ENCODE results near the gene SLC25A45. TPM values are rescaled to one million over a fixed set of nuclear protein-coding genes. Genes with fewer than 3 reads are reported as not detected.
A peak's percentile ranks its signal among the peaks of the same experiment; 100 is the strongest.

Gene SLC25A45
- total RNA-seq, 2 experiments from 2014 or later: 12.8 to 14.4 TPM

- TF ChIP-seq CTCF (IDR thresholded peaks at IDR 0.05): no peak
- CTCF ChIA-PET: interaction anchor here (1.1 to 15.1 kb wide), 7 partner anchors 14 to 85 kb away, joined by 3 to 448 read pairs (median 27); partner anchors contain the start of genes FRMD8, MALAT1 and SLC25A45
- peak overlapping the region; percentile 98 for H3K27ac Mint-ChIP-seq
- H3K36me3 Mint-ChIP-seq (ENCODE audit: low read depth): peaks cover 20% of the 10 kb centered on the region
- peaks cover 36% of the 10 kb centered on the region for H3K4me1 Mint-ChIP-seq (ENCODE audit: low read depth)
- H3K4me3 Mint-ChIP-seq: peak overlapping the region; percentile 89
- POLR2A ChIA-PET: interaction anchor here (0.7 to 21.0 kb wide), 15 partner anchors 7 to 159 kb away, joined by 3 to 4842 read pairs (median 6); partner anchors contain the start of genes FRMD8, LTBP3, MALAT1 and NEAT1
- ATAC-seq (peak; percentile 2), DNase-seq (peak; percentile 66)
- H3K9me3 Mint-ChIP-seq: no peaks in the 10 kb centered on the region
- intact Hi-C loops (cut with micrococcal nuclease): no loop called here
- peaks cover 5% of the 10 kb centered on the region for H3K27me3 Mint-ChIP-seq
These were observed 35.9 kb upstream of the SLC25A45 start for GRCh38 chr11:65418431-65418680.

- peaks cover 36% of the 10 kb centered on the region for H3K4me1 Mint-ChIP-seq (ENCODE audit: low read depth)
These were observed 35.4 kb upstream of the SLC25A45 start for GRCh38 chr11:65417702-65418430.

GRCh38 chr11:65416841-65417701, 34.6 kb upstream of the SLC25A45 start:
- DNase-seq: peak; percentile 71
- ChIA-PET CTCF (interaction anchor here (0.6 to 15.1 kb wide), 31 partner anchors 8 to 109 kb away, joined by 3 to 448 read pairs (median 6); partner anchors contain the start of genes CDC42EP2, FRMD8, MALAT1 and SCYL1), POLR2A (interaction anchor here (0.7 to 21.0 kb wide), 20 partner anchors 9 to 288 kb away, joined by 3 to 4842 read pairs (median 4); partner anchors contain the start of genes FAM89B, FRMD8, LTBP3 and MALAT1)
- no peak for ATAC-seq
- intact Hi-C loops (cut with micrococcal nuclease): loop anchor here (2.0 kb wide), 1 partner anchor 14 kb away; no protein-coding TSS in a partner anchor
- Mint-ChIP-seq H3K27ac (peak overlapping the region; percentile 98), H3K4me1 (ENCODE audit: low read depth) (peaks cover 36% of the 10 kb centered on the region), H3K9me3 (no peaks in the 10 kb centered on the region), H3K27me3 (no peaks in the 10 kb centered on the region), H3K36me3 (ENCODE audit: low read depth) (peaks cover 12% of the 10 kb centered on the region), H3K4me3 (peak overlapping the region; percentile 89)
- TF ChIP-seq CTCF (IDR thresholded peaks at IDR 0.05): no peak

More at GRCh38 chr11:65417702-65418430, 35.4 kb upstream of the SLC25A45 start:
- Mint-ChIP-seq H3K9me3 (no peaks in the 10 kb centered on the region), H3K36me3 (ENCODE audit: low read depth) (peaks cover 15% of the 10 kb centered on the region), H3K27ac (peak overlapping the region; percentile 98), H3K27me3 (peaks cover 3% of the 10 kb centered on the region), H3K4me3 (peak overlapping the region; percentile 89)
- no peak for TF ChIP-seq CTCF (IDR thresholded peaks at IDR 0.05)
- peak; percentile 5 for ATAC-seq
- DNase-seq: peak; percentile 77
- intact Hi-C loops (cut with micrococcal nuclease): loop anchor here (2.0 kb wide), 1 partner anchor 13 kb away; no protein-coding TSS in a partner anchor
- ChIA-PET POLR2A (interaction anchor here (0.7 to 21.0 kb wide), 18 partner anchors 8 to 289 kb away, joined by 3 to 4842 read pairs (median 5); partner anchors contain the start of genes FAM89B, FRMD8, LTBP3 and MALAT1), CTCF (interaction anchor here (0.6 to 15.1 kb wide), 16 partner anchors 7 to 109 kb away, joined by 3 to 448 read pairs (median 11); partner anchors contain the start of genes FRMD8, MALAT1 and SLC25A45)

GRCh38 chr11:65416341-65416824, 33.9 kb upstream of the SLC25A45 start:
- peak; percentile 97 for DNase-seq
- TF ChIP-seq CTCF (IDR thresholded peaks at IDR 0.05): peak; percentile 99
- CTCF ChIA-PET: interaction anchor here (0.6 to 15.1 kb wide), 38 partner anchors 8 to 125 kb away, joined by 3 to 448 read pairs (median 6); partner anchors contain the start of genes CDC42EP2, DPF2, FRMD8 and MALAT1
- Mint-ChIP-seq H3K4me3 (peak overlapping the region; percentile 89), H3K4me1 (ENCODE audit: low read depth) (peaks cover 36% of the 10 kb centered on the region), H3K27ac (peak overlapping the region; percentile 98), H3K36me3 (ENCODE audit: low read depth) (peaks cover 9% of the 10 kb centered on the region), H3K27me3 (no peaks in the 10 kb centered on the region), H3K9me3 (no peaks in the 10 kb centered on the region)
- intact Hi-C loops (cut with micrococcal nuclease): loop anchor here (2.0 kb wide), 1 partner anchor 14 kb away; no protein-coding TSS in a partner anchor
- POLR2A ChIA-PET: interaction anchor here (0.9 to 21.0 kb wide), 15 partner anchors 9 to 172 kb away, joined by 3 to 4842 read pairs (median 6); partner anchors contain the start of genes FRMD8, MALAT1, NEAT1 and SLC25A45
- ATAC-seq: peak; percentile 32
